NCI-H1694 (cell line): Measurements from ENCODE around the gene NMUR1.

Source experiments
- DNase-seq: peaks from one replicate; lab custom pipeline; 2025; lab: John Stamatoyannopoulos, UW

The NMUR1 gene

DNA sequence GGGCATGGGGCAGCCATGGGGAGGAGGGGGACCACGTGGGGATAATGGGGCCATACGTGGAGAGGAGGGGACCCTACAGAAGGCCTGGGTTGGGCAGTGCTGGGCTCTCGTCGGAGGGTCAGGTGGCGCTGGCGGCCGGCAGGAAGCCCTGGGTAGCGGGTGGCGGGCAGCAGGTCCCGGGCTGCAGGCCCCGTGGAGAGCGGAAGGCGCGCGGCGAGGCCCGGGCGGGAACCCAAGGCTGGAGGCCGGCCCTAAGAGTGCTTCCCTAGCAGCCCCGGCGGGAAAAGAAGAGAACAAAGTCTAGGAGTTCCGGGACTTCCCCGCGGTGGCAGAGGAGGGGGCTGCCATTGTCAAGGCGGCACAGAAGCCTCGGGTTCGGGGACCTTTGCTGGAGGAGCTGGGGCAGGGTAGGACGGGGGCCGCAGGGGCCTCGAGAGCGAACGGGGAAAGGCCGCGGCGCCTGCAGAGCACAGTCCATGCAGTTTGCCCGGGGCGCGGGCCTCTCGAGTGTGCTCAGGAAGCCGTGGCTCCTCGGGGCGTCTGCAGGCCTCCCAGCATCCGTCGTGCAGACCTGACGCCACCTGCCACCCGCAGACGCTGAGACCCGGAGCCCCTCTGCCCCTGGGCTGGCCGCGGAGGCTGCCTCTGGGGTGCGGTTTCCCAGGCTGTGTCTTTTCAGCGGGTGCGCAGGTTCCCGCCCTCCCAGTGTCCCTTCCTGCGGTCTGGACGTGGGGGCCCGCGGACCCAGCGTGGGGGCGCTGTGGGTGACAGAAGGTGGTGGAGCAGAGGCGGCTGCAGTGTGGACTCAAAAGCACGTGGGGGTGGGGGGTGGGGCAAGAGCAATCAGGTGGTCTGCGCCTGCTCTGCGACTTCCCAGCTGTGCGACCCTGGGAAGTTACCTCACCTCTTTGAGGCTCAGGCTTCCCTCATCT lies 46.6 kb downstream of the NMUR1 start:
- no peak for DNase-seq

GRCh38 chr2:231482806-231483391 lies 47.3 kb downstream of the NMUR1 start:
- DNase-seq = no peak

DNA sequence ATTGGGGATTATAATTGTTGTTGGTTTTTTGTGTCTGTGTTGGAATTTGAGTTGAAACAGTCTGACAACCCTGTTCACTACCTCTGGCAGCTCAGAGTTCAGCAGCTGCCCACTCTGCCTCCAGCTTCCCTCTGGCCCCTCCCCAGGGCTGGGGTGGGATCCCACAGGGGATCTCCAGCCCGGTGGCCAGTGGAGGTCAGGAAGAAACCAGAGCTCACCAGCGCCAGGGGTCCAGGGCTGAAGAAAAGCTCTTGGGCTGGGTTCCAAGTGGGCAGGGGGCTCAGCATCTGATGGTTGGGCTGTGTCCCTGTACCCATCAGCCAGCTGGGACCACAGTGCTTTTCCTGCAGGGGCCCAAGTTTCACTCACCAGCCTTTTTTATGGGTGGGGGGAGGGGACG lies 49.5 kb downstream of the NMUR1 start:
- DNase-seq = no peak

GRCh38 chr2:231479455-231479854 lies 50.8 kb downstream of the NMUR1 start:
- no peak for DNase-seq

DNA sequence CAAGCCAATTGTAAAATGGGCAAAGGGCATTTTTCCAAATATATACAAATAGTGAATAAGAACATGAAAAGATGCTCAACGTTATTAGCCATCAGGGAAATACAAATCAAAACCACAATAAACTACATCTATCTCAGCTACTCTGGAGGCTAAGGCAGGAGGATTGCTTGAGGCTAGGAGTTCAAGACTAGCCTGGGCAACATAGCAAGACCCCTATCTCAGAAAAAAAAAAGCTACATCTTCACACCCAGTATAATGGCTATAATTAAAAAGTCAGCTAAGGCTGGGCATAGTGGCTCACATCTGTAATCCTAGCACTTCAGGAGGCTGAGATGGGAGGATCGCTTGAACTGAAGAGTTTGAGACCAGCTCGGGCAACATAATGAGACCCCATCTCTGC lies 53.3 kb downstream of the NMUR1 start:
- DNase-seq = no peak

- DNase-seq = no peak
These were observed 54.3 kb downstream of the NMUR1 start for GRCh38 chr2:231475965-231476364.
